Kidney epithelial cell (primary cell): ENCODE measurements around the gene DZANK1. TPM values are rescaled to one million over a fixed set of nuclear protein-coding genes. Genes with fewer than 3 reads are reported as not detected.
"Not testable (repeated sequence)": the region's sequence is repeated elsewhere in the genome, so short reads cannot be mapped to it uniquely, and the experiment has no call there.

ENCODE experiments used
- DNase-seq: peaks from one replicate; pipeline ENCODE4 v3.0.0-alpha.2; 2010; ENCODE audit warnings: low read depth
- H3K27me3 ChIP-seq: 2 replicates; pipeline ENCODE4 v1.6.0; 2011; ENCODE audit warnings: low read length; ENCODE audit not compliant: control insufficient read depth, insufficient read depth
- H3K36me3 ChIP-seq: 2 replicates; pipeline ENCODE4 v1.5.1; 2011; ENCODE audit warnings: low read length; ENCODE audit not compliant: control insufficient read depth, insufficient read depth
- H3K4me3 ChIP-seq: 2 replicates; pipeline ENCODE4 v1.5.1; 2011; ENCODE audit warnings: low read depth, mild to moderate bottlenecking, control low read depth, low read length
- total RNA-seq: library from RNA; depleted of rRNA; stranded (reverse); fragments of >200 nt; gene quantifications from 2 replicates; pipeline ENCODE4 v1.2.3, GENCODE V29; 2015
- TF ChIP-seq, protein P1 (sequence below): IDR thresholded peaks from 2 replicates; pipeline ENCODE4 v1.5.1; 2011; ENCODE audit warnings: mild to moderate bottlenecking, moderate library complexity, low read length, control low read depth, inconsistent platforms; ENCODE audit not compliant: insufficient read depth, poor library complexity, severe bottlenecking

The DZANK1 gene
- total RNA-seq, 1 donor from 2014 or later = 1.4 TPM

GRCh38 chr20:18394363-18394762 is 72.5 kb downstream of the DZANK1 start:
- no peaks in the 10 kb centered on the region for H3K27me3 ChIP-seq
- H3K36me3 ChIP-seq = no peaks in the 10 kb centered on the region
- DNase-seq = no peak
- TF ChIP-seq, protein P1, sequence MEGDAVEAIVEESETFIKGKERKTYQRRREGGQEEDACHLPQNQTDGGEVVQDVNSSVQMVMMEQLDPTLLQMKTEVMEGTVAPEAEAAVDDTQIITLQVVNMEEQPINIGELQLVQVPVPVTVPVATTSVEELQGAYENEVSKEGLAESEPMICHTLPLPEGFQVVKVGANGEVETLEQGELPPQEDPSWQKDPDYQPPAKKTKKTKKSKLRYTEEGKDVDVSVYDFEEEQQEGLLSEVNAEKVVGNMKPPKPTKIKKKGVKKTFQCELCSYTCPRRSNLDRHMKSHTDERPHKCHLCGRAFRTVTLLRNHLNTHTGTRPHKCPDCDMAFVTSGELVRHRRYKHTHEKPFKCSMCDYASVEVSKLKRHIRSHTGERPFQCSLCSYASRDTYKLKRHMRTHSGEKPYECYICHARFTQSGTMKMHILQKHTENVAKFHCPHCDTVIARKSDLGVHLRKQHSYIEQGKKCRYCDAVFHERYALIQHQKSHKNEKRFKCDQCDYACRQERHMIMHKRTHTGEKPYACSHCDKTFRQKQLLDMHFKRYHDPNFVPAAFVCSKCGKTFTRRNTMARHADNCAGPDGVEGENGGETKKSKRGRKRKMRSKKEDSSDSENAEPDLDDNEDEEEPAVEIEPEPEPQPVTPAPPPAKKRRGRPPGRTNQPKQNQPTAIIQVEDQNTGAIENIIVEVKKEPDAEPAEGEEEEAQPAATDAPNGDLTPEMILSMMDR = no peak
- no peak overlapping the region for H3K4me3 ChIP-seq

- TF ChIP-seq, protein P1 = no peak
- Histone ChIP-seq H3K36me3 (no peaks in the 10 kb centered on the region), H3K27me3 (no peaks in the 10 kb centered on the region), H3K4me3 (no peak overlapping the region)
- no peak for DNase-seq
Measured at GRCh38 chr20:18391686-18392085, 75.1 kb downstream of the DZANK1 start.

GRCh38 chr20:18390201-18390600 is 76.6 kb downstream of the DZANK1 start:
- H3K4me3 ChIP-seq = no peak overlapping the region
- no peak for DNase-seq
- H3K36me3 ChIP-seq = no peaks in the 10 kb centered on the region
- TF ChIP-seq, protein P1 = no peak
- H3K27me3 ChIP-seq = no peaks in the 10 kb centered on the region

DNA sequence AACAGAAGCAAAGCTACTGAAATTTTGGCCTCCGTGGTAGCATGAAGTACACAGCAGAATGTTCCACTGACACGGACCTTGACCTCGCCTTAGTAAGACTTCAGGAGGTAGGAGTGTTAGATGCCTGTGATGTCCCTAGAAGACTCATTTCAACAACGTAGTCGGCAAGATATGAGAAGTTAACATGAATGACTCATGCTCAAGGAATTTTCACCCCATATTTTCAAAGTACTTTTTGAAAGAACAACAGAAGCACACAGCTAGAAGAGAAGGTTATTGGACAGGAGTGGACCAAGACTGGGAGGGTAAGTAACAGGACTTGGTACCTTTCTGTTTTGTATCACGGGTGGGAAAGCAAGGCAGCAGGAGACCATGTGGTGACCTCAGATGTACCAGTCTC is 78.0 kb downstream of the DZANK1 start:
- no peak overlapping the region for H3K4me3 ChIP-seq
- no peaks in the 10 kb centered on the region for H3K36me3 ChIP-seq
- DNase-seq = no peak
- TF ChIP-seq, protein P1 = no peak
- no peaks in the 10 kb centered on the region for H3K27me3 ChIP-seq

DNA sequence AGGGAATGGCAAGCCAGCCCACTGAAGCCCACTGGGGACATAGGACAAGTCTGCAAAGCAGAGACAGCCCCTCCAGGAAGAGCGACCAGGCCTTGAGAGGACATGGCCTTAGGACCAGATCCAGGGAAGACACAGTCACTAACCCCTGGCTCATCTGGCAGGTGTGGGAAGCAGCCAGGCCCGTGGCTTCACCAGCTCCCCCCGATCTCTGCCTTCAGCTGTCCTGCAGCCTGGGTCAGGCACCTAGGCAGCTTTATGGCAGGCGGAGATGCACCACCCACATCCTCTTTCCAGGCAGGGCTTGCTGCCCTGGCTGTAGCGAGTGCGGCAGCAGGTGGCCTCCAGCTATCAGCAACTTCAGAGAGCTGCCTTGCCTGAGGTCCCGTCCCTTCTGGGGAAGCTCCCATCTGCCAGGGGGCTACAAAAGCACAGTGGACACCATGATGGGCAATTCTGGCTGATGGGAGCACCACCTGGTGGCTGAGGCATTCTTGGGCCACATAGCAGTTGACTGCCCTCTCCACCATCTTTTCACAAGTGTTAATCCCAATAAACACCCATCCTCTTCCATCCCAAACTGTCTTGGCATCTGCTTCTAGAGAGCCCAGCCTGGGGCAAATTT is 85.8 kb downstream of the DZANK1 start:
- Histone ChIP-seq H3K27me3 (no peaks in the 10 kb centered on the region), H3K4me3 (no peak overlapping the region), H3K36me3 (no peaks in the 10 kb centered on the region)
- no peak for DNase-seq
- TF ChIP-seq, protein P1 = no peak

- TF ChIP-seq, protein P1 = no peak
- Histone ChIP-seq H3K27me3 (no peaks in the 10 kb centered on the region), H3K36me3 (no peaks in the 10 kb centered on the region), H3K4me3 (no peak overlapping the region)
- no peak for DNase-seq
Measured at GRCh38 chr20:18377896-18378481, 88.8 kb downstream of the DZANK1 start.

DNA sequence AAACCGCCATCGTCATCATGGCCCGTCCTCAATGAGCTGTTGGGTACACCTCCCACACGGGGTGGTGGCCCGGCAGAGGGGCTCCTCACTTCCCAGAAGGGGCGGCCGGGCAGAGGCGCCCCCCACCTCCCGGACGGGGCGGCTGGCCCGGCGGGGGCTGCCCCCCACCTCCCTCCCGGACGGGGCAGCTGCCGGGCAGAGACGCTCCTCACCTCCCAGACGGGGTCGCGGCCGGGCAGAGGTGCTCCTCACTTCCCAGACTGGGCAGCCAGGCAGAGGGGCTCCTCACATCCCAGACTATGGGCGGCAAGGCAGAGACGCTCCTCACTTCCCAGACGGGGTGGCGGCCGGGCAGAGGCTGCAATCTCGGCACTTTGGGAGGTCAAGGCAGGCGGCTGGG is 91.3 kb downstream of the DZANK1 start:
- not testable (repeated sequence) for DNase-seq, H3K36me3 ChIP-seq, H3K27me3 ChIP-seq, H3K4me3 ChIP-seq
